Thoracic aorta (tissue), 2 donors: ENCODE results near the gene VASH1. TPM values are rescaled to one million over a fixed set of nuclear protein-coding genes. Genes with fewer than 3 reads are reported as not detected.

ENCODE experiments used
- ATAC-seq: fragments of 150-250 bp; one replicate; pipeline ENCODE4 v1.8.0; 2017; ENCODE audit warnings: low read depth; ENCODE audit not compliant: insufficient number of reproducible peaks, low FRiP score
- DNase-seq: peaks from one replicate; pipeline ENCODE4 v3.0.0-alpha.2; 2020; ENCODE audit warnings: low spot score
- H3K27ac ChIP-seq, 2 donors: fragments of 200-600 bp; sonication (generic); 1 replicate in 1 of 2; 2 replicates in 1 of 2; pipeline ENCODE4 v1.5.1; 2016; ENCODE audit warnings: mild to moderate bottlenecking in 2 of 2, moderate library complexity in 2 of 2
- H3K27me3 ChIP-seq: fragments of 200-600 bp; sonication (generic); replicated peaks from 2 replicates; pipeline ENCODE4 v1.6.0; 2016; ENCODE audit warnings: mild to moderate bottlenecking; ENCODE audit not compliant: insufficient read depth
- H3K36me3 ChIP-seq: fragments of 200-600 bp; sonication (generic); one replicate; pipeline ENCODE4 v1.5.1; 2016
- H3K4me1 ChIP-seq, 2 donors: fragments of 200-600 bp; sonication (generic); 1 replicate in 1 of 2; 2 replicates in 1 of 2; pipeline versions ENCODE4 v1.5.1 to v1.6.0; 2016; ENCODE audit warnings: low read depth in 2 of 2, mild to moderate bottlenecking in 1 of 2; ENCODE audit not compliant: control insufficient read depth in 1 of 2
- H3K4me3 ChIP-seq: fragments of 200-600 bp; sonication (generic); 2 replicates; pipeline ENCODE4 v1.5.1; 2016; ENCODE audit warnings: mild to moderate bottlenecking
- H3K9me3 ChIP-seq: fragments of 200-600 bp; sonication (generic); 2 replicates; pipeline ENCODE4 v1.5.1; 2016
- CTCF ChIP-seq: fragments of 200-600 bp; sonication (generic); IDR thresholded peaks from one replicate; pipeline ENCODE4 v1.5.1; 2019; ENCODE audit warnings: antibody characterized with exemption
- total RNA-seq, 2 donors: library from RNA; depleted of rRNA; stranded (reverse); fragments of >200 nt; gene quantifications; one replicate each; pipeline versions ENCODE4 v1.1.0 to v1.2.3, GENCODE V29; 2016

Gene VASH1
- total RNA-seq, 2 donors from 2014 or later: 21.5 to 27.7 TPM

- Histone ChIP-seq H3K4me3 (no peak overlapping the region), H3K9me3 (no peaks in the 10 kb centered on the region), H3K27ac (peak overlapping the region in 1 of 2 donors; percentile 79), H3K4me1 (peaks cover 30 to 86% of the 10 kb centered on the region in 2 donors), H3K36me3 (no peaks in the 10 kb centered on the region), H3K27me3 (no peaks in the 10 kb centered on the region)
- TF ChIP-seq CTCF: no peak
- no peak for DNase-seq
- no peak for ATAC-seq
Observed at GRCh38 chr14:76769636-76770292, 8.5 kb downstream of the VASH1 start.

- Histone ChIP-seq H3K27ac (peak overlapping the region; percentile 3 to 94), H3K27me3 (no peaks in the 10 kb centered on the region), H3K36me3 (no peaks in the 10 kb centered on the region), H3K9me3 (no peaks in the 10 kb centered on the region), H3K4me1 (peaks cover 30 to 76% of the 10 kb centered on the region in 2 donors), H3K4me3 (no peak overlapping the region)
- no peak for TF ChIP-seq CTCF
- ATAC-seq (no peak), DNase-seq (no peak)
Observed at GRCh38 chr14:76770521-76771436, 9.5 kb downstream of the VASH1 start.

GRCh38 chr14:76771437-76771980 lies 10.2 kb downstream of the VASH1 start:
- Histone ChIP-seq H3K27ac (peak overlapping the region; percentile 89 to 94), H3K9me3 (no peaks in the 10 kb centered on the region), H3K36me3 (no peaks in the 10 kb centered on the region), H3K4me3 (no peak overlapping the region), H3K27me3 (no peaks in the 10 kb centered on the region), H3K4me1 (peaks cover 30 to 74% of the 10 kb centered on the region in 2 donors)
- ATAC-seq (no peak), DNase-seq (no peak)
- no peak for TF ChIP-seq CTCF

GRCh38 chr14:76772300-76773187 lies 11.3 kb downstream of the VASH1 start:
- peak; percentile 60 for DNase-seq
- no peak for ATAC-seq
- H3K9me3 ChIP-seq: no peaks in the 10 kb centered on the region
- no peak for TF ChIP-seq CTCF
- peak overlapping the region; percentile 29 for H3K4me3 ChIP-seq
- peak overlapping the region; percentile 89 to 94 for H3K27ac ChIP-seq
- peaks cover under 1% of the 10 kb centered on the region for H3K36me3 ChIP-seq
- peaks cover 30 to 71% of the 10 kb centered on the region in 2 donors for H3K4me1 ChIP-seq
- H3K27me3 ChIP-seq: no peaks in the 10 kb centered on the region
